SK-N-SH treated with all-trans-retinoic acid at 6 μM for 48 hours (cell line): Measurements from ENCODE around the gene RASGEF1B.

Experiments
- ATAC-seq: fragments of 200-7000 bp; cut with Tn5 transposase; 3 replicates; pipeline ENCODE4 v1.9.1; 2020; ENCODE audit warnings: mild to moderate bottlenecking, moderate library complexity
- ARNTL ChIP-seq: fragments of 450-650 bp; formaldehyde crosslinking; IDR thresholded peaks from 2 replicates; pipeline ENCODE4 v1.5.0; 2020; ENCODE audit warnings: low read depth, mild to moderate bottlenecking, moderate library complexity, borderline replicate concordance
- BACH2 ChIP-seq: fragments of 250-450 bp; sonication (Bioruptor Pico); IDR thresholded peaks from 2 replicates; pipeline ENCODE4 v1.9.0; 2021; ENCODE audit warnings: mild to moderate bottlenecking, borderline replicate concordance
- ESRRG ChIP-seq: fragments of 250-450 bp; sonication (Bioruptor Pico); IDR thresholded peaks from 2 replicates; pipeline ENCODE4 v1.6.1; 2021; ENCODE audit warnings: mild to moderate bottlenecking
- GLIS3 ChIP-seq: fragments of 250-450 bp; sonication (Bioruptor Pico); IDR thresholded peaks from 2 replicates; pipeline ENCODE4 v1.5.0; 2020; ENCODE audit warnings: mild to moderate bottlenecking, moderate library complexity
- ISL1 ChIP-seq: fragments of 250-450 bp; sonication (Bioruptor Pico); IDR thresholded peaks from 2 replicates; pipeline ENCODE4 v2.1.2; 2022; ENCODE audit warnings: mild to moderate bottlenecking, moderate library complexity
- OSR1 ChIP-seq: fragments of 250-450 bp; sonication (Bioruptor Pico); IDR thresholded peaks from 2 replicates; pipeline ENCODE4 v1.8.0; 2022; ENCODE audit warnings: moderate library complexity, mild to moderate bottlenecking, inconsistent platforms
- RARB ChIP-seq: fragments of 250-450 bp; sonication (Bioruptor Pico); IDR thresholded peaks from 2 replicates; pipeline ENCODE4 v1.8.0; 2021; ENCODE audit warnings: mild to moderate bottlenecking, moderate library complexity
- SNAI2 ChIP-seq: fragments of 250-450 bp; sonication (Bioruptor Pico); IDR thresholded peaks from 2 replicates; pipeline ENCODE4 v1.5.0; 2020; ENCODE audit warnings: mild to moderate bottlenecking, moderate library complexity
- TCF4 ChIP-seq: fragments of 250-450 bp; sonication (Bioruptor Pico); IDR thresholded peaks from 2 replicates; pipeline ENCODE4 v1.8.0; 2021; ENCODE audit warnings: mild to moderate bottlenecking, moderate library complexity, borderline replicate concordance
- TOX ChIP-seq: fragments of 250-450 bp; sonication (Bioruptor Pico); IDR thresholded peaks from 2 replicates; pipeline ENCODE4 v1.8.0; 2021; ENCODE audit warnings: mild to moderate bottlenecking, moderate library complexity, borderline replicate concordance
- ZC3H10 ChIP-seq: fragments of 250-450 bp; sonication (Bioruptor Pico); IDR thresholded peaks from 2 replicates; pipeline ENCODE4 v1.5.1; 2021; ENCODE audit warnings: mild to moderate bottlenecking, moderate library complexity
- ZFP3 ChIP-seq: fragments of 250-450 bp; sonication (Bioruptor Pico); IDR thresholded peaks from 2 replicates; pipeline ENCODE4 v1.5.0; 2020; ENCODE audit warnings: mild to moderate bottlenecking, moderate library complexity
- ZFP30 ChIP-seq: fragments of 450-650 bp; formaldehyde crosslinking; IDR thresholded peaks from 2 replicates; pipeline ENCODE4 v1.5.0; 2022; ENCODE audit warnings: mild to moderate bottlenecking, moderate library complexity
- ZNF565 ChIP-seq: fragments of 450-650 bp; formaldehyde crosslinking; conservative IDR thresholded peaks from 2 replicates; pipeline ENCODE4 v1.5.0; 2020; ENCODE audit warnings: low read depth, mild to moderate bottlenecking, moderate library complexity
- ZNF8 ChIP-seq: fragments of 450-650 bp; formaldehyde crosslinking; IDR thresholded peaks from 2 replicates; pipeline ENCODE4 v1.5.0; 2020; ENCODE audit warnings: mild to moderate bottlenecking, moderate library complexity
- TF ChIP-seq, protein P1 (sequence below): fragments of 250-450 bp; sonication (Bioruptor Pico); IDR thresholded peaks from 2 replicates; pipeline ENCODE4 v1.8.0; 2021; ENCODE audit warnings: low read depth, mild to moderate bottlenecking, moderate library complexity, borderline replicate concordance
- TF ChIP-seq, protein P2 (sequence below): fragments of 250-450 bp; sonication (Bioruptor Pico); IDR thresholded peaks from 2 replicates; pipeline ENCODE4 v1.5.0; 2020; ENCODE audit warnings: mild to moderate bottlenecking, moderate library complexity
- TF ChIP-seq, protein P3 (sequence below): fragments of 250-450 bp; sonication (Bioruptor Pico); IDR thresholded peaks from 2 replicates; pipeline ENCODE4 v1.5.1; 2020; ENCODE audit warnings: low read depth, mild to moderate bottlenecking, moderate library complexity
- TF ChIP-seq, protein P4 (sequence below): fragments of 250-450 bp; sonication (Bioruptor Pico); IDR thresholded peaks from 2 replicates; pipeline ENCODE4 v1.8.0; 2020; ENCODE audit warnings: mild to moderate bottlenecking, moderate library complexity, borderline replicate concordance

RASGEF1B gene

DNA sequence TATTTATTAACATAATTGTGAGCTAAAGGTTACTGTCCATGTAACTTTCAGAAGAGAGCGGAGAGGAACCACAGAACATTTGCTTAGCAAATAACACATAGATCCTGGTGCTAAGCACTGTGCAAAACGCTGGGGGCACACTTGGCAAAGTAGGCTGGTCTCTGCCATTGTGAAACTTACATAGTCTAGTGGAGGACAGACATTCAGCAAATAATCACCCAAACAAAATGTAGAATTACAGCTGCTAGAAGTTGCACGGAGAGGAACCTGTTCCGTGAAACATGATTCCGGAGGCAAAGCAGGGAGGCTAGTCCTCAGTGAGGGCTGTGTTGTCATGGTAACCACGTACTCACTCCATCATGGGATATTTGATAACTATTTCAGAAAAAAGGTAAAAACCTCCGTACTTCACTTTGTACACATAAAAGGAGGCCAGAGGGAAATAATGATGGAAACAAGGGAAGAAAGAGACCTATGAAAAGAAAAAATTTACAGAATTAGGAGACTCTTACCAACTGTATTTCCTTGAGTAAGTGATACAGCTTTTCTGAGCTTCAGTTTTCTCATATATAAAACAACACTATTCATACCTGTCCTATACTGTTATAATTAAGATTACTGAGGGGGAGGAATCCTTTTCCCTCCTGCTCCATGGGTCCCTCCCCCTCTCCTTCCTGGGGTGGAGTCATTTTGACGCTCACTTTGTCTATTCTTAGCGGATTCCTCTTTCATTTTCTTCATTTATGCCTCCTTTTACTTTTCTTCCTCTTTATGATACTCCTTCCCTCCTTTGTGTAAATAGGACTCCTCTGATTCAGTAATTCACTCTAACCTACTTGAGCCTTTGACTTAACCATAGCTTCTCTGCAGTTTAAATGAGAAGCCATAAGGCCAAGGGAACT, 825 bp upstream of the RASGEF1B start:
- peak; percentile 77 for ATAC-seq
- TF ChIP-seq GLIS3 (CRISPR knock-in tag), result no peak
- TF ChIP-seq TCF4, result no peak
- no peak for TF ChIP-seq ESRRG
- TF ChIP-seq SNAI2, result no peak
- TF ChIP-seq ZC3H10, result no peak
- no peak for TF ChIP-seq BACH2
- no peak for TF ChIP-seq ZFP30 (CRISPR knock-in tag)
- TF ChIP-seq, protein P1, sequence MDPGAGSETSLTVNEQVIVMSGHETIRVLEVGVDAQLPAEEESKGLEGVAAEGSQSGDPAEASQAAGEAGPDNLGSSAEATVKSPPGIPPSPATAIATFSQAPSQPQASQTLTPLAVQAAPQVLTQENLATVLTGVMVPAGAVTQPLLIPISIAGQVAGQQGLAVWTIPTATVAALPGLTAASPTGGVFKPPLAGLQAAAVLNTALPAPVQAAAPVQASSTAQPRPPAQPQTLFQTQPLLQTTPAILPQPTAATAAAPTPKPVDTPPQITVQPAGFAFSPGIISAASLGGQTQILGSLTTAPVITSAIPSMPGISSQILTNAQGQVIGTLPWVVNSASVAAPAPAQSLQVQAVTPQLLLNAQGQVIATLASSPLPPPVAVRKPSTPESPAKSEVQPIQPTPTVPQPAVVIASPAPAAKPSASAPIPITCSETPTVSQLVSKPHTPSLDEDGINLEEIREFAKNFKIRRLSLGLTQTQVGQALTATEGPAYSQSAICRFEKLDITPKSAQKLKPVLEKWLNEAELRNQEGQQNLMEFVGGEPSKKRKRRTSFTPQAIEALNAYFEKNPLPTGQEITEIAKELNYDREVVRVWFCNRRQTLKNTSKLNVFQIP (CRISPR knock-in tag), result no peak
- TF ChIP-seq RARB (CRISPR knock-in tag), result no peak
- TF ChIP-seq, protein P2, sequence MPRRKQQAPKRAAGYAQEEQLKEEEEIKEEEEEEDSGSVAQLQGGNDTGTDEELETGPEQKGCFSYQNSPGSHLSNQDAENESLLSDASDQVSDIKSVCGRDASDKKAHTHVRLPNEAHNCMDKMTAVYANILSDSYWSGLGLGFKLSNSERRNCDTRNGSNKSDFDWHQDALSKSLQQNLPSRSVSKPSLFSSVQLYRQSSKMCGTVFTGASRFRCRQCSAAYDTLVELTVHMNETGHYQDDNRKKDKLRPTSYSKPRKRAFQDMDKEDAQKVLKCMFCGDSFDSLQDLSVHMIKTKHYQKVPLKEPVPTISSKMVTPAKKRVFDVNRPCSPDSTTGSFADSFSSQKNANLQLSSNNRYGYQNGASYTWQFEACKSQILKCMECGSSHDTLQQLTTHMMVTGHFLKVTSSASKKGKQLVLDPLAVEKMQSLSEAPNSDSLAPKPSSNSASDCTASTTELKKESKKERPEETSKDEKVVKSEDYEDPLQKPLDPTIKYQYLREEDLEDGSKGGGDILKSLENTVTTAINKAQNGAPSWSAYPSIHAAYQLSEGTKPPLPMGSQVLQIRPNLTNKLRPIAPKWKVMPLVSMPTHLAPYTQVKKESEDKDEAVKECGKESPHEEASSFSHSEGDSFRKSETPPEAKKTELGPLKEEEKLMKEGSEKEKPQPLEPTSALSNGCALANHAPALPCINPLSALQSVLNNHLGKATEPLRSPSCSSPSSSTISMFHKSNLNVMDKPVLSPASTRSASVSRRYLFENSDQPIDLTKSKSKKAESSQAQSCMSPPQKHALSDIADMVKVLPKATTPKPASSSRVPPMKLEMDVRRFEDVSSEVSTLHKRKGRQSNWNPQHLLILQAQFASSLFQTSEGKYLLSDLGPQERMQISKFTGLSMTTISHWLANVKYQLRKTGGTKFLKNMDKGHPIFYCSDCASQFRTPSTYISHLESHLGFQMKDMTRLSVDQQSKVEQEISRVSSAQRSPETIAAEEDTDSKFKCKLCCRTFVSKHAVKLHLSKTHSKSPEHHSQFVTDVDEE (CRISPR knock-in tag), result no peak
- TF ChIP-seq ZFP3 (CRISPR knock-in tag), result no peak
- TF ChIP-seq ARNTL (CRISPR knock-in tag), result no peak

DNA sequence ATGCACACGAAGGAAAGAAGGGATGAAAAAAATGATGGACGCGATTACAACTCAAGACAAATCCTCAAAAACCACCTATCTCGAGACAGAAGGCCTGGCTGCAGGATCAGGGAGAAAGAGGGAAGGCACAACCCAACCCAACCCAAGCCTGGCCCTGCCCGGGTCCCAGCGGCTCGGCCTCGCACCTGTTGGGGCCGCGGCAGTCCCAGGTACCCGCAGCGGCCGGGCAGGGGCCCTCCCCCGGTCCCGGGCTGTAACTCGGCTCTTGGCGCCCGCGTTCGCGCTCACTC, 464 bp downstream of the RASGEF1B start:
- TF ChIP-seq ISL1 (CRISPR knock-in tag), result no peak
- TF ChIP-seq RARB (CRISPR knock-in tag), result no peak
- TF ChIP-seq ZFP30 (CRISPR knock-in tag), result no peak
- no peak for TF ChIP-seq ZNF565
- no peak for TF ChIP-seq OSR1 (CRISPR knock-in tag)
- TF ChIP-seq ARNTL (CRISPR knock-in tag), result no peak
- TF ChIP-seq, protein P3, sequence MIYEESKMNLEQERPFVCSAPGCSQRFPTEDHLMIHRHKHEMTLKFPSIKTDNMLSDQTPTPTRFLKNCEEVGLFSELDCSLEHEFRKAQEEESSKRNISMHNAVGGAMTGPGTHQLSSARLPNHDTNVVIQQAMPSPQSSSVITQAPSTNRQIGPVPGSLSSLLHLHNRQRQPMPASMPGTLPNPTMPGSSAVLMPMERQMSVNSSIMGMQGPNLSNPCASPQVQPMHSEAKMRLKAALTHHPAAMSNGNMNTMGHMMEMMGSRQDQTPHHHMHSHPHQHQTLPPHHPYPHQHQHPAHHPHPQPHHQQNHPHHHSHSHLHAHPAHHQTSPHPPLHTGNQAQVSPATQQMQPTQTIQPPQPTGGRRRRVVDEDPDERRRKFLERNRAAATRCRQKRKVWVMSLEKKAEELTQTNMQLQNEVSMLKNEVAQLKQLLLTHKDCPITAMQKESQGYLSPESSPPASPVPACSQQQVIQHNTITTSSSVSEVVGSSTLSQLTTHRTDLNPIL (CRISPR knock-in tag), result no peak
- TF ChIP-seq SNAI2, result no peak
- TF ChIP-seq, protein P4, sequence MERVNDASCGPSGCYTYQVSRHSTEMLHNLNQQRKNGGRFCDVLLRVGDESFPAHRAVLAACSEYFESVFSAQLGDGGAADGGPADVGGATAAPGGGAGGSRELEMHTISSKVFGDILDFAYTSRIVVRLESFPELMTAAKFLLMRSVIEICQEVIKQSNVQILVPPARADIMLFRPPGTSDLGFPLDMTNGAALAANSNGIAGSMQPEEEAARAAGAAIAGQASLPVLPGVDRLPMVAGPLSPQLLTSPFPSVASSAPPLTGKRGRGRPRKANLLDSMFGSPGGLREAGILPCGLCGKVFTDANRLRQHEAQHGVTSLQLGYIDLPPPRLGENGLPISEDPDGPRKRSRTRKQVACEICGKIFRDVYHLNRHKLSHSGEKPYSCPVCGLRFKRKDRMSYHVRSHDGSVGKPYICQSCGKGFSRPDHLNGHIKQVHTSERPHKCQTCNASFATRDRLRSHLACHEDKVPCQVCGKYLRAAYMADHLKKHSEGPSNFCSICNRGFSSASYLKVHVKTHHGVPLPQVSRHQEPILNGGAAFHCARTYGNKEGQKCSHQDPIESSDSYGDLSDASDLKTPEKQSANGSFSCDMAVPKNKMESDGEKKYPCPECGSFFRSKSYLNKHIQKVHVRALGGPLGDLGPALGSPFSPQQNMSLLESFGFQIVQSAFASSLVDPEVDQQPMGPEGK (CRISPR knock-in tag), result no peak
- TF ChIP-seq ZNF8 (CRISPR knock-in tag), result no peak
- peak; percentile 14; the same call in 2 of the 3 replicates for ATAC-seq

DNA sequence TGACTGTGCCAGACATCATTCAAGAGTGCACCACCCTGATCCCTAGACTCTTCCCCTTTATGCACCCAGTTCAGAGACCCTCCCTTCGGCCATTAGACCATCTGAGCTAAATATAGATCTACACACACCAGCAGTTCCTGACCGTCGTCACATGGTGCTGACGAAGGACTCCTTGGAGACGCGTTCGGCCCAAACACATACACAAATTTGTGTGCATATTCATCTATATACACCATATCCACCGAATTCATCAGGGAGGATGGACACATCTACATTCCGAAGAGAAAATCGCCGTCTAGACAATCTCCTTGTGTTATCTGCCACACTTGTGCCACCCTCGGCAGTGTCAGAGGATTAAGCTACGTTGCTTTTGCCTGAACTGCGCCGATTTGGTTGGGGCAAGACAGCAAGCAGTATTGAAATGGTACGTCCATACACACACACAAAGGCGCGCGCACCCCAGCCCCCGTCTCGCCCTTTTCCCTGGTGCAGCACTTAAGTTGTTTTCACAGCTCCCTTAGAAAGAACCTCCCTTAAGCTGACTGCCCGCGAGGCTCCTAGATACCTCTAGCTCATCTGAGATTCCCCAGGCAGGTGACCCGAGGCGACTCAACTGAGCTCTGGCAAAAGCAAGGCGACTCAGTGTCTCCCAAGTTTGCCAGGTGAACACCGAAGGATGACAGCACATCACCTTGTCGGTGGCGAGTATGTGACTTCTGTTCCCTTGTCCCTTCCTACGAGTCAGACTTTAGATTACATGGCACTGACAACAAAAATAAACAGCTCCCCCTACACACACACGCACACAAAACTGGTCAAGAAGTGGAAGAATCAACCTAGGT, 1.0 kb downstream of the RASGEF1B start:
- ATAC-seq, result no peak
- TF ChIP-seq TOX (no peak), ZFP3 (CRISPR knock-in tag) (no peak), ISL1 (CRISPR knock-in tag) (no peak), ESRRG (no peak), ZFP30 (CRISPR knock-in tag) (no peak), RARB (CRISPR knock-in tag) (no peak), SNAI2 (no peak)
- TF ChIP-seq, protein P1 (CRISPR knock-in tag), result no peak
